Medulla oblongata (tissue), 1 donor: ENCODE data around the gene NSUN3.
A peak's percentile ranks its signal among the peaks of the same experiment; 100 is the strongest.

ENCODE experiments used
- DNase-seq: peaks from one replicate; pipeline ENCODE4 v3.0.0-alpha.2; 2015; ENCODE audit errors: extremely low spot score

NSUN3 gene

GRCh38 chr3:94130690-94131089 is 67.8 kb downstream of the NSUN3 start:
- DNase-seq = no peak

GRCh38 chr3:94132777-94133176 is 69.9 kb downstream of the NSUN3 start:
- no peak for DNase-seq

GRCh38 chr3:94136133-94136532 is 73.3 kb downstream of the NSUN3 start:
- DNase-seq = no peak

DNA sequence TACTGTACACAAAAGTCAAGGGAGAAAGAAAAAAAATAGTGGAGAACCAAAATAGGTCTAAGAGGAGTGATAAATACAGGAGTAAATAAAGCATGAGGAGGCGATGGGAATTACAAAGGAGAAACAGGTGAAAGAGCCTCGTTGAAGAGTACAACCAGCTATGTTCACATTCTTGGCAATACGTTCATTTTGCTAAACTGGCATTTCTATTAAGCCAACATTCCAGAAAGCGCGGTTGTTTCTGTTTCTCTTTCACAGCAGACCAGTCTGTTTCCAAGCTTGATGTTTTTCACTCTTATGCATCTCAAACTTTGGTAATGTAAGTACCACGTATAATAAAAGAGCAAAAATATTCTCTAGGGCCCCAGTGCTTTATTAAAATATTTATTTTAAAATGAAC is 74.5 kb downstream of the NSUN3 start:
- DNase-seq = peak; percentile 28

GRCh38 chr3:94146455-94146854 is 83.6 kb downstream of the NSUN3 start:
- DNase-seq = no peak

- DNase-seq = no peak
These were observed 84.2 kb downstream of the NSUN3 start for GRCh38 chr3:94147012-94147411.

- DNase-seq = no peak
These were observed 87.3 kb downstream of the NSUN3 start for GRCh38 chr3:94150113-94150512.

DNA sequence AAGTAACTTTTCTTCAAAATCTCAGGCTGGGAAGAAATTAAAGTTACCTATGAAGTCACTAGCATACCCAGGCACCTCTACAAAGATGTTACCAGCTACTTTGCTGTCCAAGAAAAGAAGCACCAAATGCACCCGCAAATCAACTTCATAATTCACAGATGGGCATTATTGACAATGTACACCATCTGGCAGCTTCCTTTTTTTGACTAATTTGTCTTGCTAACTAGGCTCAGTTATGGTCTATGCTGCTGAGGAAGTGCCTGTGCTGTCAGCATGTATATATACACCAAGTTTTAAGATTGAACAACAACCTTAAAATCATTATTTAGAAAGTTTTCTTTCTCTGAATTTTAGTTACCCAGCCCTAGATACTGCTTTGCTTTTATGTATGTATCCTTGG is 93.8 kb downstream of the NSUN3 start:
- DNase-seq = no peak

DNA sequence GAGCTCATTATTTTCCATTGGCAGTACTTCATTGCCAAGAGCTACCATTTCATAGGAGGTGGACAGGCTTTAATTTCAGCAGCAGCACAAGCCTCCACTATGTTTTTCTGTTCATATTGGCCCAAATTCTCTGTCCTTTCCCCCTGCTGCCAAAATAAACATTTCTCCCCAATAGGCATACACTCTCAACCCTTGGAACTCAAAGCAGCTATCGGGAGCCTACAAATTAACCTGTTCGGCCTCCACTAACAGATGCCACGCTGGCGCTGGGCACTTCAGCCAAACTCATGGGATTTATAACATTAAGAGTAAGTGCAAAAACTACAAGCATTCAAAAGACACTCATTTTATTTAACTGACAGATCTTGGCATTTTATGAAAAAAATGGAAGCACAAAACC is 95.7 kb downstream of the NSUN3 start:
- no peak for DNase-seq

- DNase-seq = no peak
These were observed 96.4 kb downstream of the NSUN3 start for GRCh38 chr3:94159062-94159828.

DNA sequence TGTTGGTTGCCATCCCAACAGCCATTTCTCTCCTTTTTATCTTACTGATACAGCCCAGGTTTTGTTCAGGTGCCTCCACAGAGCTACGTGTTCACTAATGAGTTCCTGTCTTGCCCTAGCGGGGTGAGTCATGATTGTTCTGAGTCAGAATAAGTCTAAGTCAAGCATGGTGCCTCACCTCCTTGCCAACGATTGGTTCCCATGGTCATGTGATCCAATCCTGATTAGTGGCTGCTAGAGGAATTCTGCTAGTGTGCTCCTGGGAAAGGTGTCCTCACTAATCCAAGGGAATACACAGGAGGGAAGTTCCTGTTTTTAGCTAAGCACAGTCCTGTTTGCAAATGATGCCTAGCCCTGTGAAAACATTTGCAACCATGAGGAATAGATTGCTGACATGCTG is 99.8 kb downstream of the NSUN3 start:
- no peak for DNase-seq

DNA sequence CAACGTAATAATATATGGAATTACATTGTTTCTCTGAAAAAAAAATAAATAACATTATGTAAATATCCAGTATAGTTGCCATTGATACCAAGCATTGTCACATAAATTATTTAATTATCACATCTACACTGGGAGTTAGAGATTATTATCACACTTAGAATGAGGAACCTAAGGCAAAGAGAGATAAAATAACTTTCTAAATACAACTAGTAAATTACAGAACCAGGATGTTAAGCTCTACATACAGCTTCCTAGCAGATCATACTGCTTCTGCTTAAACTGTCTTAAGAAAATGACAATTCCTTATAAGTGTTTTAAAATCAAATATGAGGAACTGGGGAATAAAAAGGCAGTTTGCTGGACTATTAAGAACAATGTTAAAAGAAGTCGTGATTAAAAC is 104.5 kb downstream of the NSUN3 start:
- DNase-seq = no peak

- DNase-seq = peak; percentile 3
These were observed 104.9 kb downstream of the NSUN3 start for GRCh38 chr3:94167796-94168195.

DNA sequence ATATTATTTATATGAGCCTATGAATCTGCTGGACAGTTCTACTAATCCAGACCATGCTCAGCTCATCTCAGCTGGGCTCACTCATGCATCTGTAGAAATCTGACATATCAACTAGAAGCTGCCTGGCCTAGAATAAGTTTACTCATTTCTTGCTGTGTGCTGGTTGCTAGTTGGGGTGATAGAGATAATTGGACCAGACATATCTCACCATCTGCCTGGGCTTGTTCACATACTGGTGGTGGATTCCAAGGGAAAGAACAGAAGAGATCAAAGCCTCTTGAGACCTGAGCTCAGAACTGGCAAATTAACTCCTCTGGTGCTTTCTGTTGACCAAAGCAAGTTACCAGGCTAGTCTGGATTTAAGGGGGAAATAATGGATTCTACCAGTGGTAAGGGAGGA is 109.1 kb downstream of the NSUN3 start:
- DNase-seq = no peak

DNA sequence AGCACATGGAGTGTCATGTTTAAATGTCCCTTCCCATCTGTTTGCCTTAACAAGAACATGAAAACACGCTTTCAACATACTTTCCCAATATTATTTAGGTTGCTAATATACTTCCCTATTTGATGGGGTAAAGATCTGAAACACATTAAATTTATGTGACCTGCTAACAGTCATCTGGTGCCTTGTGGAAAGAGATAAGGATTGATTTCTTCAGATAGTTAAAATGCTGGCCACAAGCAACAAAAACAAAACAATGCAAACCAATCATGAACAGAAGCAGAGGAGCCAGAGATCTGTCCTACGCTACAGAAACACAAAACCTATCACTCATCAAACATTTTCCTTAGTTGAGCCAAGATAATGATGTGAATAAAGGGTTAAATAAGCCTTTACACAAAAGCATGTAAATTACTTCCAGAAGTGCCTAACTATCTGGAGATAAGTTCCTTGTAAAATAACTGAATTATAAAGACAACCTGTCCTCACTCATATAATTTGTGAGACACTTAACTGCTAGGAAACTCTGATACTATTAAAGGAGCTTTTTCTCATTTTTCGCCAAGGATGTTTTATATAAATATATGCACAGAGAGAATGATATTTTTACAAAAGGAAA is 109.9 kb downstream of the NSUN3 start:
- DNase-seq = no peak

DNA sequence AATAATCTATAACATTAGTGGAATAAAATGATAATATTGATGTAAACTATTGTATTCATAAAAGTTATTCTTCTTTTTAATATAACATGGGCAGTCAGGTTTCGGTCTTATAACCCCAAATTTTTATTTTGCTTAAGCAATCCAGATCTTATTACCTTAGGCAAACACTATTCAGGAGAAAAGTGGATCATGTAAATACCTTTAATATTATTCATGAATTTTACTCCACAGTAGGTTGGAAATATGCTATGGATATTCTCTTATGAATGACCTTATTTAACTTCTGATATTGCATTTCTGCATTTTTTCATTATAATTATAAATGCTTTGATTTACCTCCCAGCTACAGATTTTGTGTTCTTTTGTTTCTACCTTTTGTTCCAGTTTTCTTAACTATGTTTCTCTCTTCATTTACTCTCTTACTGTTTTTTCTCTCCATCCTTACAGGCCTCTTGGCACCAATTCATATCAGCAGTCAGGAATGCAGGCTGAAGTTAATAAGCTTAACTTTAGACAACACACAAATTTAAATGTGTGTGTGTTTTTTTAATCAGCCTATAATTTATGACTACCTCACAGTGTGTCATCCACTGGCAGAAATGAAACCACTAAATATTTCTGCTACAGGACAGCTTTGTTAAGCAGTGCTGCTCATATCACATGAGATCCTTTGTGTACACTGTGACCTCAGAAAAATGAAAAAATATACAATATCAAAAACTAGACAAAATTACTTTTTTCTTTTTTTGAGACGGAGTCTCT is 111.0 kb downstream of the NSUN3 start:
- DNase-seq = no peak

- DNase-seq = no peak
These were observed 112.8 kb downstream of the NSUN3 start for GRCh38 chr3:94175677-94176076.

GRCh38 chr3:94176988-94177745 is 114.3 kb downstream of the NSUN3 start:
- no peak for DNase-seq
